Activated effector memory CD4-positive, alpha-beta T cell treated with Interleukin-2 at 50 U/mL for 16 hours (primary cell): ENCODE data around the gene CDYL2.

ENCODE experiments used
- DNase-seq: peaks from one replicate; pipeline ENCODE4 v3.0.0-alpha.2; 2020

Gene CDYL2

GRCh38 chr16:80618862-80619648, 185.3 kb downstream of the CDYL2 start:
- no peak for DNase-seq

GRCh38 chr16:80616362-80616761, 188.0 kb downstream of the CDYL2 start:
- DNase-seq, result no peak

- no peak for DNase-seq
These were observed 188.7 kb downstream of the CDYL2 start for GRCh38 chr16:80615735-80616134.

- DNase-seq, result no peak
These were observed 189.3 kb downstream of the CDYL2 start for GRCh38 chr16:80614908-80615671.

- no peak for DNase-seq
These were observed 191.9 kb downstream of the CDYL2 start for GRCh38 chr16:80612461-80613017.

GRCh38 chr16:80611930-80612327, 192.5 kb downstream of the CDYL2 start:
- no peak for DNase-seq

GRCh38 chr16:80611171-80611929, 193.0 kb downstream of the CDYL2 start:
- DNase-seq, result no peak

- DNase-seq, result no peak
These were observed 193.8 kb downstream of the CDYL2 start for GRCh38 chr16:80610481-80611156.

DNA sequence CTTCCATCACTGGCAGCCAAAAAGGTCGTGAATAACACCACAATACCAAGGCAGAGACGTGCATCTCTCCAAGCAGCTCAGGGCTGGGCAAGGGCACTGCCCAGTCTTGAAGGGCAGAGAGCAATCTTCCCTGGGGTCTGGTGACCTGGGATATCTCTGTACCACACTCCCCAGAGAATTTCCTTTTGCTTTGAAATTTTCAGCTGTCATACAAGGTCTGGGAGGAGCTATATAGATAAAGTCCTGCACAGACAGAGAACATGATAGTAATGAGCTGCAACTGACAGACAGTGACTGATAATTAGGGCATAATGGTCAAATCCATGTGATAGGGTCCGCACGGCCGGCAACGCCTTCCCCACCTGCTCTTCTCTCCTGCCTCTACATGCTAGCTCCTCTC, 195.5 kb downstream of the CDYL2 start:
- DNase-seq, result no peak

- DNase-seq, result no peak
These were observed 197.2 kb downstream of the CDYL2 start for GRCh38 chr16:80607204-80607603.

DNA sequence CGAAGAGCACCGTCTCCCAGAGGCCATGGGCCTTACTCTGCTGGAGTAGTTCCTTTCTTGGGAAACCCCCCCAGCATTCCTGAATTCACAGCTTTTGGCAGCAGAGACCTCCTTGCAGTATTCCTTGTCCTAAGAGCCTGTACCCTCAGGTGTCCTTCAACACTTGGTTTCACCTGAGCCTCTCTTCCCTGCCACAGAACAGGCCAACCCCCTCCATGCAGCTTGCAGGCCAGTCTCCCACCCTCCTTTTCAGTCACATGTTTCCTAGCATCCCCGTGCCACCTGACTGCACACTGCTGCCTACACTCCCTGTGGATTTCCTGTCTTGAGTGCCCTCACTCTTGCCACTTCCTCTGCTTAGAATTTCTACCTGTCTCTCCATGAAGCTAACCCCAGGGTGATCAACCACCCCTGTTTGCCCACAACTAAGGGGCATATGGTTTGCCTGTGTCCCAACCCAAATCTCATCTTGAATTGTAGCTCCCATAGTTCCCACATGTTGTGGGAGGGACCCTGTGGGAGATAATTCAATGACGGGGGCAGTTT, 198.1 kb downstream of the CDYL2 start:
- DNase-seq, result no peak

DNA sequence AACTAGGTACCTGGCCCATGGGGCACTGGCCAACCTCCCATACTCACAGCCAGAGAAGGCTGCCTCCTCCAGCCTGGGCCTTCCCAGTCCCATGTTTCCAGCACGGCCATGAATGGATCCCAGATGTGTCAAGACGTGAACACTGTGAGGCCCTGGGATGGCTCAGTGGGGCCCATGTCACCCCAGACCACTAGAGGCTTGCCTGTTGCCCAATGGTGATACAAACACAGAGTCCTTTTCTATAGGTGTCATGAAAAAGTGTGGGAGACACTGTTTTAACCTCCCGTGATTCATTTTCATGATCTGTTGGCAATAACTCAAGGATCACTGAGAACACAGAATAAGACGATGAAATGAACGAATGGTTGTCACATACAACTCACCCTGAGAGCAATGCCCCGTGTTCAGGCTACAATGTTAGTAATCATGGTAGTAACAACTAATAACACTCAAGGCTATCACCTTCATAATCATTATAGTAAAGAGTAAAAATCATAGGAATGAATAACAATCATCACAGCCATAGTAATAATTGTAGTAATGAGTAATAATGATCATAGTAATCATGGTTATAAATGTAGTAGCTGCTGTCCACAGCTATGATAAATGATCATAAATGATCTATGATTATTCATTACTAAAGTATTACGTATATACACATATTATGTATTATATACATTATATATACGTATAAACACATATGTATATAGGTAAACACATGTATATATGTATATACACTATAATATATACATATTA, 199.6 kb downstream of the CDYL2 start:
- no peak for DNase-seq

DNA sequence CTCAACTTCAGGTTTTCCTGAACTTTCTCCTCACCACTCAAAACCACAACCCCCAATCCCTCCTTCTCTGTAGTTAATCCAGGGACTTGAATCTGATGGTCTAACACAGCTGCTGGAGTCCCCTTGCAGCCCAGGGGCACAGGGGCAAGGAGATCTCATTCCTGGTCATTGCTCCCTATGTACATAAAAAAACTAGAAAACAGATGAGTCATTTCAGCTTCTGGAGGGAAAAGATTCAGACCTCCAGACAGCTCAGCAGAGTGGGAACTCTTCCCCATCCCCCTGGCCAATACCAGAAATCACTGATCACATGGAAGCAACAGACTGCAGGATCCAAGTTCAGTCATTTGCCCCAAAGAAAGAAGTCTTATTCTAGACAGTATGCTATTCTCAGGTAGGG, 201.5 kb downstream of the CDYL2 start:
- no peak for DNase-seq

GRCh38 chr16:80601182-80601581, 203.2 kb downstream of the CDYL2 start:
- DNase-seq, result no peak

DNA sequence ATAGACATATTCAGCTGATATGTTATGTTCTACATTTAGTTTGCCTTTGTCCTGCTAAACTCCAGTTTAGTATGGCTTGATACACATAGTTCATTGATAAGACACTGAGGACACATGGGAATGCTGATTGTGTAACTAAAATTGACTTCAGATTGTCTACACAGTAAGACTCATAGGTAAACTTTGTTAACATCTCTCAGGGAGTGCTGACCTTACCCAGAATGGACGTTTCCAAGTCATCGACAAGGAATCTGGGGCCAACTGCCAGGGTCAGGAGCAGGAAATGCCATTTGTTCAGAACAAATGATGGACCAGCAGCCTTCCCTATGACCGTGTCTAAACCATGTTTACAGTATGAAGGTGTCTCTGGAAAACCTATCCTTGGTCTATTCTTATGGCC, 204.9 kb downstream of the CDYL2 start:
- no peak for DNase-seq

GRCh38 chr16:80596507-80597207, 207.7 kb downstream of the CDYL2 start:
- DNase-seq, result no peak

GRCh38 chr16:80594756-80595155, 209.6 kb downstream of the CDYL2 start:
- DNase-seq, result no peak

DNA sequence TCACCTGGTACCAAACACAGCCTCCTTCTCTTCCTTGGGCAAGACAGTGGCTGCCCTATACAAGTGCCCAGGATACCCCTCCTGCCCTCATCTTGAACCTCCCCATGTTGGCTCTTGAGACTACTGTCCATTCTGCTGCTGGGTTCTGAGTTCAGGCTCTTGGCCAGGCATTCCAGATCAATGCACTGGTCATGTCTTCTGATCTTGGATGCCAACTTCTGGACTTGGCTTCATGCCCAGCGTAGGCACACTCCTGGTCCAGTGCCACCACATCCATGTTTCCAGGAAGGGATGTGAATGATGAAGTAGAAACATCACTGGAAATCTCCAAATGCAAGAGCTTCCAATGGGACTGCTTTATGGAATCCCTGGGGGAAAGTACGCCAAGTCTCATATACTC, 212.1 kb downstream of the CDYL2 start:
- DNase-seq, result no peak

GRCh38 chr16:80591071-80591915, 213.1 kb downstream of the CDYL2 start:
- no peak for DNase-seq

DNA sequence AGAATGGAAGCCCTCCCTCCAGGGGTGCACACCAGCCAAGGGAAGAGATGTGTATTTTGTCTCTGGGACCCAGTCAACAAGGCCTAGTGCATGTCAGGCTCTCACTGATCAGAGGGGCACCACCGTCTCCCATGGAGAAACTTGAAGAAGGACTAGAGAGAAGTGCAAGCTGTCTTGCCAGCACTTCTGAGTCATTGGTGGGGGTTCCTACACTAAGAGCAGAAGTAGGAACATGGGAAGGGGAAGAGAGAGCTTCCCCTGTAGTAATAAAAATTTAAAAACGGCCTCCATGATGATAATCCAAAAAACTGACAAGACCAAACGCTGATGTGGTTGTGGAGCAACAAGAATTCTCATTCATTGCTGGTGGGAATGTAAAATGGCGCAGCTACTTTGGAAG, 217.3 kb downstream of the CDYL2 start:
- no peak for DNase-seq
